Measurements from ENCODE around the gene PADI1.
A peak's percentile ranks its signal among the peaks of the same experiment; 100 is the strongest.

PADI1 gene

DNA sequence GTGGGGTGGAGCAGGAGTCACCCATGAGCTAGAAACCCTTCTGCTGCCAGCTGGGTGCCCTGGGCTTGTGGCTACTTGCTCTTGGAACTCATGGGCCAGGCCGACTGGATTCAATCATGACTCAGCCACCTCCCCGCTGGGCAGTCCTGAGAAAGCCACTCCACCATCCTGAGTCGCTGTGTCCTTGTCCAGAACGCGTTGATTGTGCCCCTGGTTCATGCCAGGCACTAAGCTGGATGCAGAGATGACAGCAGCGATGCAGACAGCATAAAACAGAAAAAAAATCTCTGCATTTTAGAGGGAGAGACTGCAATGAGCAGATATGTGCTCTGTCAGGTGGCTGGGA lies 10.6 kb downstream of the PADI1 start (continued):
- TF ChIP-seq ZNF2 (tag by site-specific recombination; IDR thresholded peaks at IDR 0.05) (no peak), ZNF112 (tag by site-specific recombination; IDR thresholded peaks at IDR 0.05) (no peak), ZFP69B (tag by site-specific recombination; IDR thresholded peaks at IDR 0.05) (no peak), ZNF266 (tag by site-specific recombination; IDR thresholded peaks at IDR 0.05; ENCODE audit: low read depth) (no peak)
- TF ChIP-seq, protein P1, sequence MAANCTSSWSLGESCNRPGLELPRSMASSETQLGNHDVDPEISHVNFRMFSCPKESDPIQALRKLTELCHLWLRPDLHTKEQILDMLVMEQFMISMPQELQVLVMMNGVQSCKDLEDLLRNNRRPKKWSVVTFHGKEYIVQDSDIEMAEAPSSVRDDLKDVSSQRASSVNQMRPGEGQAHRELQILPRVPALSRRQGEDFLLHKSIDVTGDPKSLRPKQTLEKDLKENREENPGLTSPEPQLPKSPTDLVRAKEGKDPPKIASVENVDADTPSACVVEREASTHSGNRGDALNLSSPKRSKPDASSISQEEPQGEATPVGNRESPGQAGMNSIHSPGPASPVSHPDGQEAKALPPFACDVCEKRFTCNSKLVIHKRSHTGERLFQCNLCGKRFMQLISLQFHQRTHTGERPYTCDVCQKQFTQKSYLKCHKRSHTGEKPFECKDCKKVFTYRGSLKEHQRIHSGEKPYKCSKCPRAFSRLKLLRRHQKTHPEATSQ (tag by site-specific recombination; IDR thresholded peaks at IDR 0.05) = no peak
- TF ChIP-seq, protein P2, sequence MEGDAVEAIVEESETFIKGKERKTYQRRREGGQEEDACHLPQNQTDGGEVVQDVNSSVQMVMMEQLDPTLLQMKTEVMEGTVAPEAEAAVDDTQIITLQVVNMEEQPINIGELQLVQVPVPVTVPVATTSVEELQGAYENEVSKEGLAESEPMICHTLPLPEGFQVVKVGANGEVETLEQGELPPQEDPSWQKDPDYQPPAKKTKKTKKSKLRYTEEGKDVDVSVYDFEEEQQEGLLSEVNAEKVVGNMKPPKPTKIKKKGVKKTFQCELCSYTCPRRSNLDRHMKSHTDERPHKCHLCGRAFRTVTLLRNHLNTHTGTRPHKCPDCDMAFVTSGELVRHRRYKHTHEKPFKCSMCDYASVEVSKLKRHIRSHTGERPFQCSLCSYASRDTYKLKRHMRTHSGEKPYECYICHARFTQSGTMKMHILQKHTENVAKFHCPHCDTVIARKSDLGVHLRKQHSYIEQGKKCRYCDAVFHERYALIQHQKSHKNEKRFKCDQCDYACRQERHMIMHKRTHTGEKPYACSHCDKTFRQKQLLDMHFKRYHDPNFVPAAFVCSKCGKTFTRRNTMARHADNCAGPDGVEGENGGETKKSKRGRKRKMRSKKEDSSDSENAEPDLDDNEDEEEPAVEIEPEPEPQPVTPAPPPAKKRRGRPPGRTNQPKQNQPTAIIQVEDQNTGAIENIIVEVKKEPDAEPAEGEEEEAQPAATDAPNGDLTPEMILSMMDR (tag by site-specific recombination; IDR thresholded peaks at IDR 0.05) = no peak

DNA sequence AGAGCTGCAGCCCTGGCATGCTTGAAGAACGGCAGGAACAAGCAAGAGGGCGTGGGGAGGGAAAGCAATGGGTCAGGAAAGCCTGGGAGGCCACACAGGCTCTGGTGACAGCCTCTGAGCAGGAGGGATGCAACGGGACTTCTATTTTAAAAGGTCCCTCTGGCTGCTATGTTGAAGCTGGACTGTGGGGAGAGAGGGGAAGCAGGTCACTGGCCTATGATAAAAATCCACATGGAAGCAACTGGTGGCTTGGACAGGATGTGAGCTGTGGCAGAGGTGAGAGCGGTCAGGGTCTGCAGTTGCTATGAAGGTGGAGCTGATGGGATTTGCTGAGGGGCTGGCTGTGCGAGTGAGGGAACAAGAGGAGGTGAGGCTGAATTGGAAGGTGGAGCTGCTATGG lies 11.2 kb downstream of the PADI1 start:
- TF ChIP-seq, protein P3, sequence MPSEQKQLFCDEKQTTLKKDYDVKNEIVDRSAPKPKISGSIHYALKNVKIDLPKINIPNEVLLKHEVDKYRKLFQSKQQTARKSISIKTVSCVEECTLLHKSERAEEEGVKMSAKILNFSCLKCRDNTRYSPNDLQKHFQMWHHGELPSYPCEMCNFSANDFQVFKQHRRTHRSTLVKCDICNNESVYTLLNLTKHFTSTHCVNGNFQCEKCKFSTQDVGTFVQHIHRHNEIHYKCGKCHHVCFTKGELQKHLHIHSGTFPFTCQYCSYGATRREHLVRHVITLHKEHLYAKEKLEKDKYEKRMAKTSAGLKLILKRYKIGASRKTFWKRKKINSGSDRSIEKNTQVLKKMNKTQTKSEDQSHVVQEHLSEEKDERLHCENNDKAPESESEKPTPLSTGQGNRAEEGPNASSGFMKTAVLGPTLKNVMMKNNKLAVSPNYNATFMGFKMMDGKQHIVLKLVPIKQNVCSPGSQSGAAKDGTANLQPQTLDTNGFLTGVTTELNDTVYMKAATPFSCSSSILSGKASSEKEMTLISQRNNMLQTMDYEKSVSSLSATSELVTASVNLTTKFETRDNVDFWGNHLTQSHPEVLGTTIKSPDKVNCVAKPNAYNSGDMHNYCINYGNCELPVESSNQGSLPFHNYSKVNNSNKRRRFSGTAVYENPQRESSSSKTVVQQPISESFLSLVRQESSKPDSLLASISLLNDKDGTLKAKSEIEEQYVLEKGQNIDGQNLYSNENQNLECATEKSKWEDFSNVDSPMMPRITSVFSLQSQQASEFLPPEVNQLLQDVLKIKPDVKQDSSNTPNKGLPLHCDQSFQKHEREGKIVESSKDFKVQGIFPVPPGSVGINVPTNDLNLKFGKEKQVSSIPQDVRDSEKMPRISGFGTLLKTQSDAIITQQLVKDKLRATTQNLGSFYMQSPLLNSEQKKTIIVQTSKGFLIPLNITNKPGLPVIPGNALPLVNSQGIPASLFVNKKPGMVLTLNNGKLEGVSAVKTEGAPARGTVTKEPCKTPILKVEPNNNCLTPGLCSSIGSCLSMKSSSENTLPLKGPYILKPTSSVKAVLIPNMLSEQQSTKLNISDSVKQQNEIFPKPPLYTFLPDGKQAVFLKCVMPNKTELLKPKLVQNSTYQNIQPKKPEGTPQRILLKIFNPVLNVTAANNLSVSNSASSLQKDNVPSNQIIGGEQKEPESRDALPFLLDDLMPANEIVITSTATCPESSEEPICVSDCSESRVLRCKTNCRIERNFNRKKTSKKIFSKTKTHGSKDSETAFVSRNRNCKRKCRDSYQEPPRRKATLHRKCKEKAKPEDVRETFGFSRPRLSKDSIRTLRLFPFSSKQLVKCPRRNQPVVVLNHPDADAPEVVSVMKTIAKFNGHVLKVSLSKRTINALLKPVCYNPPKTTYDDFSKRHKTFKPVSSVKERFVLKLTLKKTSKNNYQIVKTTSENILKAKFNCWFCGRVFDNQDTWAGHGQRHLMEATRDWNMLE (tag by site-specific recombination; conservative IDR thresholded peaks at IDR 0.05; ENCODE audit: low read depth) = no peak
- no peak for TF ChIP-seq ZNF548 (tag by site-specific recombination; IDR thresholded peaks at IDR 0.05)
- peak; percentile 60; the same call in 1 of the 2 replicates for TF ChIP-seq SCRT2 (tag by site-specific recombination; IDR thresholded peaks at IDR 0.05)
- TF ChIP-seq ZNF529 (tag by site-specific recombination; IDR thresholded peaks at IDR 0.05; ENCODE audit: insufficient replicate concordance) = no peak
- TF ChIP-seq MYNN (tag by site-specific recombination; IDR thresholded peaks at IDR 0.05; ENCODE audit: borderline replicate concordance) = peak; percentile 92
- TF ChIP-seq ZNF600 (tag by site-specific recombination; IDR thresholded peaks at IDR 0.05) = no peak
- TF ChIP-seq ZNF48 (tag by site-specific recombination; IDR thresholded peaks at IDR 0.05) = no peak
- TF ChIP-seq, protein P4, sequence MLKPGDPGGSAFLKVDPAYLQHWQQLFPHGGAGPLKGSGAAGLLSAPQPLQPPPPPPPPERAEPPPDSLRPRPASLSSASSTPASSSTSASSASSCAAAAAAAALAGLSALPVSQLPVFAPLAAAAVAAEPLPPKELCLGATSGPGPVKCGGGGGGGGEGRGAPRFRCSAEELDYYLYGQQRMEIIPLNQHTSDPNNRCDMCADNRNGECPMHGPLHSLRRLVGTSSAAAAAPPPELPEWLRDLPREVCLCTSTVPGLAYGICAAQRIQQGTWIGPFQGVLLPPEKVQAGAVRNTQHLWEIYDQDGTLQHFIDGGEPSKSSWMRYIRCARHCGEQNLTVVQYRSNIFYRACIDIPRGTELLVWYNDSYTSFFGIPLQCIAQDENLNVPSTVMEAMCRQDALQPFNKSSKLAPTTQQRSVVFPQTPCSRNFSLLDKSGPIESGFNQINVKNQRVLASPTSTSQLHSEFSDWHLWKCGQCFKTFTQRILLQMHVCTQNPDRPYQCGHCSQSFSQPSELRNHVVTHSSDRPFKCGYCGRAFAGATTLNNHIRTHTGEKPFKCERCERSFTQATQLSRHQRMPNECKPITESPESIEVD (tag by site-specific recombination; IDR thresholded peaks at IDR 0.05) = no peak
- TF ChIP-seq ZNF335 (tag by site-specific recombination; conservative IDR thresholded peaks at IDR 0.05) = no peak
- 0 out of 2 replicates have a peak, but pooled peaks have one; percentile 14 for TF ChIP-seq SCRT1 (tag by site-specific recombination; IDR thresholded peaks at IDR 0.05; ENCODE audit: borderline replicate concordance)
- no peak for TF ChIP-seq ZNF785 (tag by site-specific recombination; IDR thresholded peaks at IDR 0.05)
- TF ChIP-seq WT1 (tag by site-specific recombination; IDR thresholded peaks at IDR 0.05) = no peak
- TF ChIP-seq ZNF16 (tag by site-specific recombination; IDR thresholded peaks at IDR 0.05; ENCODE audit: low read depth) = no peak
- Histone ChIP-seq H3K9me3 (ENCODE audit: control insufficient read depth, insufficient read depth, low read depth, low read length) (no peaks in the 10 kb centered on the region), H3K4me3 (ENCODE audit: low read depth, low read length) (no peak overlapping the region), H3K36me3 (ENCODE audit: control insufficient read depth in 2 of 2, insufficient read depth in 1 of 2, low read length in 2 of 2) (no peaks in the 10 kb centered on the region), H3K4me1 (ENCODE audit: control insufficient read depth, insufficient read depth, low read length) (peaks cover 4% of the 10 kb centered on the region), H3K27ac (ENCODE audit: extremely low read depth, low read depth, low read length) (no peak overlapping the region)
- POLR2A ChIA-PET = no interaction called here
- CTCF ChIA-PET = interaction anchor here (1.6 kb wide), 1 partner anchor 58 kb away, joined by 5 read pairs; no protein-coding TSS in a partner anchor

Measured in HEK293 (cell line).